Epidermal melanocyte (primary cell): ENCODE results near the gene GABPB2.
"Not testable (repeated sequence)": the region's sequence is repeated elsewhere in the genome, so short reads cannot be mapped to it uniquely, and the experiment has no call there.

Source experiments
- DNase-seq: peaks from one replicate; pipeline ENCODE4 v3.0.0; 2011; ENCODE audit warnings: low spot score; ENCODE audit not compliant: insufficient read length

The GABPB2 gene

GRCh38 chr1:151060007-151060656 lies 10.4 kb upstream of the GABPB2 start, which contains the start of gene MLLT11:
Gene MLLT11, plus strand, starts transcription at chr1:151060397. Its CDS starts 6,828 bp downstream, at chr1:151067225.
- DNase-seq, result peak; percentile 52

- DNase-seq, result no peak
Measured at GRCh38 chr1:151060657-151061421, 9.7 kb upstream of the GABPB2 start.

- no peak for DNase-seq
Measured at GRCh38 chr1:151061704-151062103, 8.9 kb upstream of the GABPB2 start.

GRCh38 chr1:151062741-151063371 lies 7.7 kb upstream of the GABPB2 start:
- DNase-seq, result no peak

- no peak for DNase-seq
Measured at GRCh38 chr1:151065089-151065645, 5.4 kb upstream of the GABPB2 start.

GRCh38 chr1:151067185-151067584 lies 3.4 kb upstream of the GABPB2 start:
- DNase-seq, result no peak

- DNase-seq, result no peak
Measured at GRCh38 chr1:151069103-151069486, 1.5 kb upstream of the GABPB2 start.

GRCh38 chr1:151072224-151072623 lies 1.7 kb downstream of the GABPB2 start:
- no peak for DNase-seq

- DNase-seq, result no peak
Measured at GRCh38 chr1:151085953-151086559, 15.5 kb downstream of the GABPB2 start.

GRCh38 chr1:151097426-151097825 lies 26.9 kb downstream of the GABPB2 start:
- not testable (repeated sequence) for DNase-seq

GRCh38 chr1:151098126-151098525 lies 27.6 kb downstream of the GABPB2 start:
- DNase-seq, result no peak

GRCh38 chr1:151104630-151105029 lies 34.1 kb downstream of the GABPB2 start:
- DNase-seq, result no peak

- no peak for DNase-seq
Measured at GRCh38 chr1:151106894-151107293, 36.3 kb downstream of the GABPB2 start.

GRCh38 chr1:151108331-151108730 lies 37.8 kb downstream of the GABPB2 start:
- DNase-seq, result no peak

GRCh38 chr1:151113877-151114276 lies 43.3 kb downstream of the GABPB2 start:
- no peak for DNase-seq

- DNase-seq, result no peak
Measured at GRCh38 chr1:151124763-151125403, 54.3 kb downstream of the GABPB2 start.

GRCh38 chr1:151128800-151129199 lies 58.2 kb downstream of the GABPB2 start:
- no peak for DNase-seq

- no peak for DNase-seq
Measured at GRCh38 chr1:151130987-151131586, 60.5 kb downstream of the GABPB2 start.

GRCh38 chr1:151131701-151132334 lies 61.3 kb downstream of the GABPB2 start:
- no peak for DNase-seq

- DNase-seq, result no peak
Measured at GRCh38 chr1:151132335-151133017, 61.9 kb downstream of the GABPB2 start.
